GM23248 (cell line): ENCODE results near the gene OLFM1. TPM values are rescaled to one million over a fixed set of nuclear protein-coding genes. Genes with fewer than 3 reads are reported as not detected.
"Not testable (repeated sequence)": the region's sequence is repeated elsewhere in the genome, so short reads cannot be mapped to it uniquely, and the experiment has no call there.

ENCODE experiments used
- DNase-seq: peaks from one replicate; pipeline ENCODE4 v3.0.0-alpha.2; 2015
- H2AFZ ChIP-seq: fragments of 200-600 bp; sonication (generic); 2 replicates; pipeline ENCODE4 v1.6.1; 2016; ENCODE audit warnings: antibody characterized with exemption
- H3F3A ChIP-seq: fragments of 200-600 bp; sonication (generic); 2 replicates; pipeline ENCODE4 v1.6.1; 2016; ENCODE audit warnings: mild to moderate bottlenecking, antibody characterized with exemption, mixed run types; ENCODE audit not compliant: insufficient read depth
- H3K27ac ChIP-seq: fragments of 200-600 bp; sonication (generic); 2 replicates; pipeline ENCODE4 v1.5.1; 2016; ENCODE audit warnings: mild to moderate bottlenecking
- H3K27me3 ChIP-seq: fragments of 200-600 bp; sonication (generic); replicated peaks from 2 replicates; pipeline ENCODE4 v1.6.1; 2016; ENCODE audit warnings: mild to moderate bottlenecking; ENCODE audit not compliant: insufficient read depth
- H3K36me3 ChIP-seq: fragments of 200-600 bp; sonication (generic); 2 replicates; pipeline ENCODE4 v1.6.1; 2016; ENCODE audit warnings: low read depth, mild to moderate bottlenecking
- H3K4me1 ChIP-seq: fragments of 200-600 bp; sonication (generic); 2 replicates; pipeline ENCODE4 v1.6.1; 2016; ENCODE audit warnings: mild to moderate bottlenecking; ENCODE audit not compliant: insufficient read depth
- H3K4me2 ChIP-seq: fragments of 200-600 bp; sonication (generic); one replicate; pipeline ENCODE4 v1.6.1; 2016; ENCODE audit warnings: mild to moderate bottlenecking; ENCODE audit not compliant: unreplicated experiment
- H3K4me3 ChIP-seq: fragments of 200-600 bp; sonication (generic); 2 replicates; pipeline ENCODE4 v1.5.1; 2016; ENCODE audit warnings: mild to moderate bottlenecking
- H3K79me2 ChIP-seq: fragments of 200-600 bp; sonication (generic); 2 replicates; pipeline ENCODE4 v1.6.1; 2016; ENCODE audit warnings: mild to moderate bottlenecking; ENCODE audit not compliant: insufficient read depth
- H3K9ac ChIP-seq: fragments of 200-600 bp; sonication (generic); 2 replicates; pipeline ENCODE4 v1.6.1; 2016; ENCODE audit warnings: mild to moderate bottlenecking
- H3K9me2 ChIP-seq: fragments of 200-600 bp; sonication (generic); 2 replicates; pipeline ENCODE4 v1.6.1; 2016; ENCODE audit warnings: mixed run types, mild to moderate bottlenecking, moderate library complexity; ENCODE audit not compliant: insufficient read depth
- H3K9me3 ChIP-seq: fragments of 200-600 bp; sonication (generic); one replicate; pipeline ENCODE4 v1.6.1; 2017; ENCODE audit warnings: low read depth
- H4K20me1 ChIP-seq: fragments of 200-600 bp; sonication (generic); 2 replicates; pipeline ENCODE4 v1.6.0; 2016; ENCODE audit not compliant: insufficient read depth
- EZH2 ChIP-seq: fragments of 200-600 bp; sonication (generic); IDR thresholded peaks from 2 replicates; pipeline ENCODE4 v1.6.1; 2018; ENCODE audit warnings: antibody characterized with exemption, mild to moderate bottlenecking; ENCODE audit not compliant: insufficient read depth, poor library complexity, severe bottlenecking
- EZH2phosphoT487 ChIP-seq: fragments of 200-600 bp; sonication (generic); IDR thresholded peaks from 2 replicates; pipeline ENCODE4 v1.6.1; 2018; ENCODE audit warnings: antibody characterized with exemption, moderate library complexity, mild to moderate bottlenecking, low read depth; ENCODE audit not compliant: insufficient read depth
- WGBS, 2 experiments: methylation state at CpG; one replicate each; pipeline ENCODE4 v1.1.6; 2015 to 2017; ENCODE audit warnings: low lambda C conversion rate in 2 of 2, low coverage in 1 of 2; ENCODE audit errors: missing lambda C conversion rate in 2 of 2; 5-methylcytosine and 5-hydroxymethylcytosine counted together
- in situ Hi-C: fragments of 300-500 bp; cut with MboI; formaldehyde crosslinking; loops from 2 replicates; pipeline ENCODE4 v1.15.0; 2020
- polyA plus RNA-seq: library from polyadenylated mRNA; unstranded; fragments of >200 nt; fragmentation: Nextera tagmentation; extraction: Ambion mirVana; gene quantifications from 2 replicates; pipeline ENCODE4 v1.2.1, GENCODE V29; 2016
- total RNA-seq: library from RNA; depleted of rRNA; stranded (reverse); fragments of >200 nt; shearing (Covaris generic); gene quantifications from 2 replicates; pipeline ENCODE4 v1.2.3, GENCODE V29; 2014

The OLFM1 gene
- total and polyA plus RNA-seq, 2 experiments from 2014 or later = 17.0 to 31.4 TPM

GRCh38 chr9:135109650-135110049 lies 22.2 kb downstream of the OLFM1 start:
- H3K4me3 ChIP-seq = no peak overlapping the region
- DNase-seq = no peak
- no peaks in the 10 kb centered on the region for H3K4me1 ChIP-seq
- H3K27ac ChIP-seq = no peak overlapping the region
- no peaks in the 10 kb centered on the region for H3K9me3 ChIP-seq
- no peaks in the 10 kb centered on the region for H3K36me3 ChIP-seq
- H2AFZ ChIP-seq = no peak overlapping the region
- H3K27me3 ChIP-seq = no peaks in the 10 kb centered on the region
- H3K9me2 ChIP-seq = no peaks in the 10 kb centered on the region
- WGBS, 2 experiments = 87 to 94% methylated on average over 7 to 8 of the region's 8 CpGs
- H4K20me1 ChIP-seq = no peaks in the 10 kb centered on the region
- H3K9ac ChIP-seq = no peak overlapping the region
- no peaks in the 10 kb centered on the region for H3F3A ChIP-seq
- H3K4me2 ChIP-seq = no peak overlapping the region
- no peaks in the 10 kb centered on the region for H3K79me2 ChIP-seq
- in situ Hi-C loops = no loop called here
- TF ChIP-seq EZH2phosphoT487 = no peak
- TF ChIP-seq EZH2 = no peak

GRCh38 chr9:135110416-135110815 lies 22.9 kb downstream of the OLFM1 start:
- no peak for DNase-seq
- H3K79me2 ChIP-seq = no peaks in the 10 kb centered on the region
- 76 to 78% methylated on average over 14 of the region's 14 CpGs for WGBS, 2 experiments
- no peak overlapping the region for H3K4me3 ChIP-seq
- no peak overlapping the region for H3K9ac ChIP-seq
- H3K27ac ChIP-seq = no peak overlapping the region
- no peaks in the 10 kb centered on the region for H3K4me1 ChIP-seq
- no peak for TF ChIP-seq EZH2phosphoT487
- no peak for TF ChIP-seq EZH2
- H3K36me3 ChIP-seq = no peaks in the 10 kb centered on the region
- no peaks in the 10 kb centered on the region for H3F3A ChIP-seq
- no peaks in the 10 kb centered on the region for H3K27me3 ChIP-seq
- no peaks in the 10 kb centered on the region for H4K20me1 ChIP-seq
- in situ Hi-C loops = no loop called here
- no peaks in the 10 kb centered on the region for H3K9me3 ChIP-seq
- H2AFZ ChIP-seq = no peak overlapping the region
- H3K4me2 ChIP-seq = no peak overlapping the region
- no peaks in the 10 kb centered on the region for H3K9me2 ChIP-seq

- H3K4me1 ChIP-seq, H3K9me2 ChIP-seq, H3K4me3 ChIP-seq, H2AFZ ChIP-seq, H3K4me2 ChIP-seq, H3F3A ChIP-seq, H3K9ac ChIP-seq, H3K27ac ChIP-seq, DNase-seq, in situ Hi-C loops, H4K20me1 ChIP-seq, H3K9me3 ChIP-seq, H3K27me3 ChIP-seq, H3K79me2 ChIP-seq, H3K36me3 ChIP-seq: not testable (repeated sequence)
- 81 to 87% methylated on average over 12 of the region's 12 CpGs for WGBS, 2 experiments
Measured at GRCh38 chr9:135111600-135111999, 24.1 kb downstream of the OLFM1 start.

- Histone ChIP-seq H3K27ac (no peak overlapping the region), H3K4me2 (no peak overlapping the region), H3K36me3 (no peaks in the 10 kb centered on the region), H3K9ac (no peak overlapping the region), H3K27me3 (no peaks in the 10 kb centered on the region), H3F3A (no peaks in the 10 kb centered on the region), H3K9me2 (no peaks in the 10 kb centered on the region), H3K9me3 (no peaks in the 10 kb centered on the region), H3K79me2 (no peaks in the 10 kb centered on the region), H4K20me1 (no peaks in the 10 kb centered on the region), H3K4me3 (no peak overlapping the region), H3K4me1 (no peaks in the 10 kb centered on the region), H2AFZ (no peak overlapping the region)
- in situ Hi-C loops = no loop called here
- WGBS, 2 experiments = 94 to 95% methylated on average over 4 of the region's 4 CpGs
- TF ChIP-seq EZH2phosphoT487 = no peak
- TF ChIP-seq EZH2 = no peak
- no peak for DNase-seq
Measured at GRCh38 chr9:135116371-135116770, 28.9 kb downstream of the OLFM1 start.

GRCh38 chr9:135116881-135117280 lies 29.4 kb downstream of the OLFM1 start:
- Histone ChIP-seq H3K4me1 (no peaks in the 10 kb centered on the region), H3F3A (no peaks in the 10 kb centered on the region), H3K27ac (no peak overlapping the region), H4K20me1 (no peaks in the 10 kb centered on the region), H3K9ac (no peak overlapping the region), H3K4me3 (no peak overlapping the region), H3K9me2 (no peaks in the 10 kb centered on the region), H3K4me2 (no peak overlapping the region), H3K36me3 (no peaks in the 10 kb centered on the region), H2AFZ (no peak overlapping the region), H3K79me2 (no peaks in the 10 kb centered on the region), H3K9me3 (no peaks in the 10 kb centered on the region), H3K27me3 (no peaks in the 10 kb centered on the region)
- no peak for DNase-seq
- in situ Hi-C loops = no loop called here
- TF ChIP-seq EZH2 (no peak), EZH2phosphoT487 (no peak)
- WGBS, 2 experiments = 72 to 75% methylated on average over 9 of the region's 9 CpGs
